T follicular helper cell (primary cell): ENCODE measurements around the gene TIMM29.
"Not testable (repeated sequence)": the region's sequence is repeated elsewhere in the genome, so short reads cannot be mapped to it uniquely, and the experiment has no call there.

Experiments used
- DNase-seq: peaks from one replicate; pipeline ENCODE4 v3.0.0-alpha.2; 2020; ENCODE audit warnings: low read depth

The TIMM29 gene

DNA sequence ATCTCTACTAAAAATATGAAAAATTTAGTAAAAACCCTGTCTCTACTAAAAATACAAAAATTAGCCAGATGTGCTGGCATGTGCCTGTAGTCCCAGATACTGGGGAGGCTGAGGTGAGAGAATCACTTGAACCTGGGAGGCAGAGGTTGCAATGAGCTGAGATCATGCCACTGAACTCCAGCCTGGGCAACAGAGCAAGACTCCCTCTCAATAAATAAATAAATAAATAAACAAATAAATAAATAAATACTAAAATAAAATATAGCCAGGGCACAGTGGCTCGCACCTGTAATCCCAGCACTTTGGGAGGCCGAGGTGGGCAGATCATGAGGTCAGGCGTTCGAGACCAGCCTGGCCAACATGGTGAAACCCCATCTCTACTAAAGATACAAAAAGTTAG is 14.8 kb downstream of the TIMM29 start:
- not testable (repeated sequence) for DNase-seq

DNA sequence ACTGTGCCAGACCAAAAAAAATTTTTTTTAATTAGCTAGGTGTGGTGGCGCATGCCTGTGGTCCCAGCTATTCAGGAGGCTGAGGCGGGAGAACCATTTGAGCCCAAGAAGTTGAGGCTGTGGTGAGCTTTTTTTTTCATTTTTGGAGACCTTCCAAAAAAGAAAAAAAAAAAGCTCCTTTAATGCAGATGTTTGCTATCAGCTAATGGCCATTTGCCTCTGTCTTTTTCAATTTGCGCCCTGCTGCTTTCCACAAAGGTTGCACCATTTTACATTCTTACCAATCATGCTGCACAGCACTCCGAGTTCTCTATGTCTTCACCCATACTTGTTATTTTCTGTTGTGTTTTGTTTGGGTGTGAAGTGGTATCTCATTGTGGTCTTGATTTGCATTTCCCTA is 16.7 kb downstream of the TIMM29 start:
- DNase-seq = no peak

DNA sequence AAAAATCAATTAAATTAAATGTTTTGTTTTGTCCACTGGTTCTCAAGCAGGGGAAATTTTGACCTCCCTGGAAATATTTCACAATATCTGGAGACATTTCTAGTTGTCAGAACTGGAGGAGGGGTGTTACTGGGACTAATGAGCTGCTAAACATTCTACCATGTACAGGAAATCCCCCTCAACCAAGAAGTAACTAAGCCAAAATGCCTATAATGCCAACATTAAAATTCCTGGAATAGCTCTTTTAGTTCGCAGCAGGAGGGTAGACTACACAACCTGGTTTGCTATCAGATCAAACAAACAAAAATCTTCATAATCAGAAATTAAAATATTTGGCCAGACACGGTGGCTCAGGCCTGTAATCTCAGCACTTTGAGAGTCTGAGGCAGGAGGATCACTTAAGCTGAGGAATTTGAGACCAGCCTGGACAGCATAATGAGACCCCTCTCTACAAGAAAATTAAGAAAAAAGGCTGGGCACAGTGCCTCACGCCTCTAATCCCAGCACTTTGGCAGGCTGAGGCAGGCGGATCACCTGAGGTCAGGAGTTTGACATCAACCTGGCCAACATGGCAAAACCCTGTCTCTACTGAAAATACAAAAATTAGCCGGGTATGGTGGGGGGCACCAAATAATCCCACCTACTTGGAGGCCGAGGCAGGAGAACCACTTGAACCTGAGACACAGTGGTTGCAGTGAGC is 18.5 kb downstream of the TIMM29 start:
- DNase-seq = no peak

DNA sequence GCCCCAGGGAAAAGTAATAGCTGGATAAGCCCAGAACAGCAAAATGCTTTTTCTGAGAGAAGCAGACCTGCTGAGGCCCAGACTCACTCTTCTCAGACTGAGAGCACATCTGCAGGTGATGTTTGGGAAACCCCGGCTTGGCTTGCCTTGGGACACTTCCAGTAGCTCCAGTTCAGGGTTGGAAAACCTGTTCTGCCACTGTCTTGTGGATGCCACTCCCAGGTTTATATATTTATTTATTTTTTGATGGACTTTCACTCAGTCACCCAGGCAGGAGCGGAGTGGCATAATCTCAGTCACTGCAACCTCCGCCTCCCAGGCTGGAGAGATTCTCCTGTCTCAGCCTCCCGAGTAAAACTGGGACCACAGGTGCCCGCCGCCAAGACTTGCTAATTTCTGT is 24.2 kb downstream of the TIMM29 start:
- DNase-seq = no peak

DNA sequence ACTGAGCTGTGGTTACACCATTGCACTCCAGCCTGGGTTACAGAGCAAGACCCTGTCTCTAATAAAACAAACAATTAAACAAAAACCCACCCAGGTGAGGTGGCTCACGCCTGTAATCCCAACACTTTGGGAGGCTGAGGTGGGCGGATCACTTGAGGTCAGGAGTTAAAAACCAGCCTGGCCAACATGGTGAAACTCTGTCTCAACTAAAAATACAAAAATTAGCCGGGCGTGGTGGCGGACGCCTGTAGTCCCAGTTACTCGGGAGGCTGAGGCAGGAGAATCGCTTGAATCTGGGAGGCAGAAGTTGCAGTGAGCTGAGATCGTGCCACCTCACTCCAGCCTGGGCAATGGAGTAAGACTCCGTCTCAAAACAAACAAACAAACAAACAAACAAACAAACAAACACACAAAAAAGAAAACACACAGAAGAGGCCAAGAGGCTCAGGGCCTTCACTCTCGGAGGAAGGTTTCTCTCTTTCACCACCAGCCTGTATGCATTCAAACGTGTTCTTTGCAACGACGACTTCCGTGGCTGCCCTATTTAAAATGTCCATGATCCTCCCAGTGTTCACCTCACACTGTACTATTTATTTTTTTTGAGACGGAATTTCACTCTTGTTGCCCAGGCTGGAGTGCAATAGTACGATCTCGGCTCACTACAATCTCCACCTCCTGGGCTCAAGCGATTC is 30.8 kb downstream of the TIMM29 start:
- DNase-seq = not testable (repeated sequence)

DNA sequence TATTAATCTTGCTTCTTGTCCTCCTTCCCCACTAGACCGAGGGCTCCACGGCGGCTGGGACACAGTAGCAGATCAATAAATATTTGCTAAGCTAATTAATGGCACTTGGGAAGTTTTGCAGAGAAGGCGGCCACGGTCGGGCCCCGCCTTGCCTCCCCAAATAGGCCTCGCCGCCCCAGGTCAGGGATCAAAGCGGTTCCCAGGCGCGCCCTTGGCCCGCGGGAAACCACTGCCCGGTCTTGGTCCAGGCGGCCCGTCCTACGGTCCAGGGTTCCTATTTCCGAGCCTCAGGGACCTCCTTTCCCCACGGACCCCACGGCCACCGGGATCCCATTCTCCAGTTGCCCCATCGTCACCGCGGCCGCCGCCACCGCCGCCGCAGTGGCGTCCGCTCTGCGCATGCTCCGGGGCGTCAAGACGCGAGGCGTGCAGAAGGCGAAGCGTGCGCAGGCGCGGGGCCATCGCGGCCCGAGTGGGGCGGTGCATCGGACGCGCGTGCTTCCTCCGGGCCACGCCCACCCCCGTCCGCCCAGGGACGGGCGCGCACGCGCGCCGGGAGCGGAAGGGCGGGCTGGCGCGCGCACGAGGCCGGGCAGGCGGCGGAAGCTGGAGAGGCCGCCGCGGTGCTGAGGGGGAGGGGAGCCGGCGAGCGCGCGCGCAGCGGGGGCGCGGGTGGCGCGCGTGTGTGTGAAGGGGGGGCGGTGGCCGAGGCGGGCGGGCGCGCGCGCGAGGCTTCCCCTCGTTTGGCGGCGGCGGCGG is 31.9 kb downstream of the TIMM29 start, which contains the start of gene SMARCA4:
TSS of gene SMARCA4 (plus strand) at position 717 of the 759 bp plus-strand sequence. CDS start 23,122 bp downstream, outside the sequence.
- DNase-seq = peak; percentile 97

DNA sequence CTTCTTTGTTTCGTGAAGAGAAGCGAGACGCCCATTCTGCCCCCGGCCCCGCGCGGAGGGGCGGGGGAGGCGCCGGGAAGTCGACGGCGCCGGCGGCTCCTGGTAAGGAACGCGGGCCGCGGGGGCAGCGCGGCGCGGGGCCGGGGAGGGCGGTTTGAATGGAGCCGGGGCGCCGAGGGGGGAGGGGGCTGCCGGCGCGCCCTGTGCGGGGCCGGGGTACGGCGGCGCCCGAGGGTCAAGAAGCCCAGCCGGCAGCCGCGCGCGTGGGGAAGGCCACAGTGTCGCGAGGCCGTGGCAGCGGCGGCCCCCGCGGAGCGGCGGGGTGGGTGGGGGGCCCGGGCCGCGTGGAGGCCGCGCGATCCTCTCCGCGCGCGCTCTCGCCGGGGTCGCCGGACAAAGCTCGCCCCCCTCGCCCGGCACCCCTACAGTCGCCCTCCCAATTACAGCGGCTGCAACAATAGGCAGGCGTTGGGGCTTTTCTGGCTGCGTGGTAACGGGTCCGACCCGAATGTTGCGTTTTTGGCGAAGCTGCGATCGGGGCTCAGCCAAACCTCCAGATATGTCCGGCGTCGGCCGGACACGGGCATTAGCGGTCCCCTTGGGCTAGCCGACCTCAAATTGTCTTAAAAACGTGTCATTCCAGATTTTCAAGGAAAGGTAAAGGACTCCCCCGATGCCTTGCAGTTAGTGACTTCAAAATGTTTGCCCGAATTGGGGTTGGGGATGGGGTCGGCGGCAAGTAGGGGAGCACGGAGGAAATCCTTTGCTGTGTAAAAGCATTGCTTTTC is 32.7 kb downstream of the TIMM29 start:
- DNase-seq = no peak

DNA sequence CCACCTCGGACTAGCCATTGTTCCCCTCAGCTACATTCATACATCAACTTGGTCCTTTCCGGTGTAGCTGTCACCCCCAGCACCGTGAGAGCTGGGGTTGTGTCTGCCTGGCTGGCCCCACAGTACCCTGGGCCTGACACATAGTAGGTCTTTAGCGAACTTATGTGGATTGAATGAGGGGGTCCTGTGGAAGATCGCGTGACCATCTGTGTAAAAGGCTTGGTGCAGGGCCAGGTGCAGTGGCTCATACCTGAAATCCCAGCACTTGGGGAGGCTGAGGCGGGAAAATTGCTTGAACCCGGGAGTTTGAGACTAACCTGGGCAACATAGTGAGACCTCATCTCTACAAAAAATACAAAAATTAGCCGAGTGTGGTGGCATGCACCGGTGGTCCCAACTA is 34.3 kb downstream of the TIMM29 start:
- DNase-seq = no peak

DNA sequence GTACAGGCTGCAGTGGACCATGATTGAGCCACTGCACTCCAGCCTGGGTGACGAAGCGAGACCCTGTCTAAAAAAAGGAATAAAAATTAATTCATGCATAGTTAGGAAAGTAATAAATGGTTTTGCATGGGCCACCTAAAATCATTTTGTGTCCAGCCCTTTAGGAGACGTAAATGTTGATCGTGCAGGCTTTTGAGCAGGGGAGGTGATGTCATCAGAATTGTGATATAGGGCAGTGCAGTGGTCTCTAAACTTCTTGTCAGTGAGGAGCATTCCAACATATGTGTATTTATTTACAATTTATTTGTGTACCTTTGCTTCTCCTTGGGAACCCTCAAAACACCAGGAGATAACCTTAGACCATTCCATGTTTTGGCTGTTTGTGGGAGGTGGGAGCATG is 35.3 kb downstream of the TIMM29 start:
- DNase-seq = no peak

DNA sequence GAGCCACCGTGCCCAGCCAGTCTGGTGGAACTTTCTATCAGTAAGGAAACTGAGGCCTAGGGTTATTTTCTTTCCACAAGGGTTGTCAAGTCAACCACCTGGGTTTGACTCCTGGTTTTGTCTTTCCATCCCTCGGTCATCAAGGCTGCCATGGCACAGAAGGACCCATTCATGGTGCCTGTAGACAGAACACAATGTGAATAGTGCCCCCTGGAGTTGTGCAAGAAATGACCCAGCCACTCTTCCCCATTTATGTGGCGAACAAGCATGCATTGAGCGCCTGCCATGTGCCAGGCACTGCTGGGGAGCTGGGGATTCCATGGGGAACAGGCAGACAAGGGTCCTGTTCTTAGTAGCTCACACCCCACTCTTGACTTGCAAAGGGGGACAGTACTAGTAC is 36.3 kb downstream of the TIMM29 start:
- no peak for DNase-seq

DNA sequence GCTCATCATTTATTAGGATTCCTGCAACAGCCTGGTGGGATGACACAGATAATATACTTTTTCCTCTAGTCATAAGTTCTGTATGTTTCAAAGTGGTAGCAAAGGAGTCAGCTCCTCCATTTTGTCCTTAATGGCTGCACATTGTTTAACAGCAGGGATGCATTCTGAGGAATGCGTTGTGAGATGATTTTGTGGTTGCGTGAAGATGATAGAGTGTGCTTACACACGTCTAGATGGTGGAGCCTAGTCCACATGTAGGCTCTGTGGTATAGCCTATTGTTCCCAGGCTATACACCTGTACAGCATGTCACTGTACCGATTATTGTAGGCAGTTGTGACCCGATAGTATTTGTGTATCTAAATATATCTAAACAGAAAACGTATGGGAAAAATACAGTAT is 36.8 kb downstream of the TIMM29 start:
- no peak for DNase-seq

DNA sequence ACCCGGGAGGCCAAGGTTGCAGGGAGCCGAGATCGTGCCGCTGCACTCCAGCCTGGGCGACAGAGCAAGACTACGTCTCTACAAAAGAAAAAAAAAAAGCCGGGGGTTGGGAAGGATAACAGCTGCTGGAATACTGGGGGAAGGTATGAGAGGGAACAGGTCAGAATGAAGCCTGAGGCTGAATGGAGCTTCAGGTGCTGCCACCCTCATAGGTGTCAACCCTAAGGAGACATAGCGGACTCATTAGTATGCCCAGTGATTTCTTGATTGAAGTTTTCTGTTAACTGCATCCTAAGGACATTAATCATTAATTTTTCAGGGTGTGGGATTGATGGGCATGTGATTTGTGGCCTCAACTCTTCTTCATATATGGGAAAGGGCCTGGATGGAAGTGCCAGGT is 38.2 kb downstream of the TIMM29 start:
- DNase-seq = no peak

DNA sequence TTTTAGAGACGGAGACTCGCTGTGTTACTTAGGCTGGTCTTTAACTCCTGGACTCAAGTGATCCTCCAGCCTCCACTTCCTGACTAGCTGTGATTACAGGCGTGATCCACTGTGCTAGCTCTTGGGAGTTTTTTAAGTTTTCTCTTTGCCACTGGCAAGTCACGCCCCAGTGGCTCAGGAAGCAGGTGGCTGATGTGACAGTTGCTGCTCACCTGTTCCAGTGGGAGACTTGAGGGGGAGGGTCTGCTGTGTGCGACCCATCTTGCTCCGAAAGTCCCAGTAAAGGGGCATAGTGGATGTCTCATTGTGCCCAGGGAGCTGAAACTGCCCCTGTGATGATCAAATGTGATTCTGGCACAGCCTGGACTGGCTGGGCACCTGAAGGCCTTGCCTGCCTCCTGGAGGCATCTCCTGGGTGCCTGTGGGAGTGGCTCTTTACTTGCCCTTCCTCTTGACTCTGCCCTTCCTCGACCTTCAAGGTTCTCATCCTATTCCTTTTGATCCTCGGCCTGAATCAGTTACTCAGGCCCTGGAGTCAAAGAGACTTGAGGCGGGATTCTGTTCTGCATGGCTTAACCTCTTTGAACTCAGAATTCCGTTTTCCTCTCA is 40.0 kb downstream of the TIMM29 start:
- no peak for DNase-seq

DNA sequence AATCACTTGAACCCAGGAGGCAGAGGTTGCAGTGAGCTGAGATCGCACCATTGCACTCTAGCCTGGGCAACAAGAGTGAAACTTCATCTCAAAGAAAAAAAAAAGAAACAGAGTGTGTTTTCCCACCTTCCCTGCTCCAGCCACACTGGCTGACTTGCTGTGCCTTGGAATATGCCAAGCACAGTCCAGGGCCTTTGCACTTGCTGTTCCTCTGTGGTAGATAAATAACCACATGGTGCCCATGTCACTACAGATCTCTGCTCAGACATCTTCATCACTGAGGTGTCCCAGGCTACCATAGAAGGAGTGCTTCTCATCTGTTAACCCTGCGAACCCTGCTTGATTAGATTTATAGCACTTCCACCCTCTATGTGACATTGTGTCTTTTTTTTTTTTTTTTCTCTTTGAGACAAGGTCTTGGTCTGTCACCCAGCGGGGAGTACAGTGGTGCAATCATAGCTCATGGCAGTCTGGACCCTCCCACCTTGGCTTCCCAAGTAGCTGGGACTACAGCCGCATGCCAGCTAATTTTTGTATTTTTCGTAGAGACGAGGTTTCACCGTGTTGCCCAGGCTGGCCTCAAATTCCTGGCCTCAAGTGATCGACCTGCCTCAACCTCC is 42.6 kb downstream of the TIMM29 start:
- no peak for DNase-seq

DNA sequence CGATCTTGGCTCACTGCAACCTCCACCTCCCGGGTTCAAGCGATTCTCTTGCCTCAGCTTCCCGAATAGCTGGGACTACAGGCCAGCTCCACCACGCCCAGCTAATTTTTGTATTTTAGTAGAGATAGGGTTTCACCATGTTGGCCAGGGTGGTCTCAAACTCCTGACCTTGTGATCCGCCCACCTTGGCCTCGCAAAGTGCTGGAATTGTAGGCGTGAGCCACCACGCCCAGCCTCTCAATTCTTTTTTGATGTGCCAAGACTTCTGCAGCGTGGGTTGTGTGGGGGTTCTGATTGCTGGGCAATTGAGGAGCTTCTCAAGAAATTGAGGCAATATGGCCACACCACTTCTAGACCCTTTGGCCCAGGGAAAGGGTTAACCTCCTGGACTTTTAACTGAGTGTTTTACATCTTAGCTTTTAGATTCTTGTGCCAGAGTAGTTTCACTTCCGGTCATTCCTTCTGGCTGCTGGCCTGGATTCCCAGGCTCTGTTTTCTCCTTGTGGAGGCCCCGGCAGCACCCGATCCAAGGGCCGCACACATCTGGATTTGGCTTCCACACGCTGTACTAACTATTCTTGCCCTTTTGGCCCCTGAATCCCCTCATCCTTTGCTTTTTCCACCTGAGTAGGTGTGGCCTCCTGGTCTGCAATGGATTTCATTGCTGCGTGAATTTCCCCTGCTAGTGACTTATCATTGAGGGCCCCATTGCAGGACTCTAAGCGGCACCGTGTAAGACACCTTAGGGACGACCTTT is 46.9 kb downstream of the TIMM29 start:
- DNase-seq = no peak

DNA sequence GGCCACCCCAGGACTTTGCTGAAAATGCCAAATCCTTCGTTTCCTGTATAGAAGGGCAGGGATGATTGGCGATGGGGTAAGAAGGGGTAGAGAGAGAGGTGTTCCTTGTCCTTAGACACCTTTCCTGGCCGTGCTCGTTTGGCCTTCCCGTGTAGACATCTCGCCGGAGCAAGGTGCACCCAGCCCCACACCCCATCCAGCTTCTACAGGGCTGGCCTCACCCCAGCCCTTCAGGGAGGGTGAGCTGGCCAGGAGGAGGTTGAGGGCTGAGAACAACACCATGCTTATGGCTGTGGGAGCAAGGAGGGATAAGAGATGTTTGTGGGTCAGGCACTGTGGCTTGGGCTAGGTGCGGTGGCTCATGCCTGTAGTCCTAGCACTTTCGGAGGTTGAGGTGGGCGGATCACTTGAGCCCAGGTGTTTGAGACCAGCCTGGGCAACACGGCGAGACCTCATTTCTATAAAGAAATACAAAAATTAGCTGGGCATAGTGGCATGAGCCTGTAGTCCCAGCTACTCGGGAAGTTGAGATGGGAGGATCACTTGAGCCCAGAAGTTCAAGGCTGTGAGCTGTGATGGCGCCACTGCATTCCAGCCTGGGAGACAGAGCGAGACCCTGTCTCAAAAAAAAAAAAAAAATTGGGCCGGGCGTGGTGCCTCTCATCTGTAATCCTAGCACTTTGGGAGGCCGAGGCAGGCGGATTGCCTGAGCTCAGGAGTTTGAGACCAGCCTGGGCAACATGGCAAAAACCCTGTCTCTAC is 47.7 kb downstream of the TIMM29 start:
- DNase-seq = no peak

DNA sequence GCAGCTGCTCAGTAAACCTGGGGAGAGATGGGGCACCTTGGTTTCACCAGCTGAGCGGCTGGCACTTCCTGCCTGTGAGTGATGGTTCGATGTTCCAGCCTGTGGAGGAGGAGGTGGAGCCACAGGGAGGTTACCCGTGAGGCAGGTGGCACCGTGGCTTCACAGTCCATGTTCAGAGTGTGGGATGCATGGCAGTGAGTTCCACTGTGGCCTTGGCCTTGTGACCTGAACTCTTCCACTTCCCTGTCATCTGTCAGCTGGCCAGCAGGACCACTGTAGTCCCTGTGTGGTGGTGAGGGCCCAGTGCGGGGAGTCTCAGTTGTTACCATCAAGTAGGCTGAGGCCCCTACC is 49.1 kb downstream of the TIMM29 start:
- DNase-seq = no peak
